DMS153 treated with DMSO at 0.1 percent for 48 hours (cell line): Measurements from ENCODE around the gene ZDHHC24.

Experiments
- DNase-seq: peaks from one replicate; lab custom pipeline; 2025; ENCODE audit not compliant: unreplicated experiment; lab: John Stamatoyannopoulos, UW

Gene ZDHHC24

GRCh38 chr11:66566221-66566620, 20.4 kb upstream of the ZDHHC24 start:
- no peak for DNase-seq

- DNase-seq = no peak
Measured at GRCh38 chr11:66564984-66565383, 19.1 kb upstream of the ZDHHC24 start.

GRCh38 chr11:66564538-66564937, 18.7 kb upstream of the ZDHHC24 start:
- DNase-seq = no peak

DNA sequence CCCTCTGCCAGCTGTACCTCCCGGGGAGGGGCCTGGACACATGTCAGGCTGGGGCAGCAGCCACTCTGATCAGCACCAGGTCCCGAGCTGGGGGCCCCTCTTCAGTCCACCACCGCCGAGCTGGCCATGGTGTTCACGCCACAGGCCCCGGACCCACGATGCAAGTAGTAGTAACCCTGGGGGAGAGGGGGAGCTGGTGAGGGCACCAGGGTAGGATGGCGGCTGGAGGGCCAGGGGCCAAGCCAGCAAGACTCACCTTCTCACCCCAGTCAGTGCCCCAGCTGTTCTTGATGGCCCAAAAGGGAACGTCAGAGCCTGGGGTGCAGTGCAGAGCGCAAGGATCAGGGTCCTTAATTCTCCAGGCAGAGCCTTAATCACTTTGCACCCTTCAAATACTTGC, 18.0 kb upstream of the ZDHHC24 start:
- no peak for DNase-seq

- DNase-seq = no peak
Measured at GRCh38 chr11:66562907-66563583, 17.2 kb upstream of the ZDHHC24 start.

DNA sequence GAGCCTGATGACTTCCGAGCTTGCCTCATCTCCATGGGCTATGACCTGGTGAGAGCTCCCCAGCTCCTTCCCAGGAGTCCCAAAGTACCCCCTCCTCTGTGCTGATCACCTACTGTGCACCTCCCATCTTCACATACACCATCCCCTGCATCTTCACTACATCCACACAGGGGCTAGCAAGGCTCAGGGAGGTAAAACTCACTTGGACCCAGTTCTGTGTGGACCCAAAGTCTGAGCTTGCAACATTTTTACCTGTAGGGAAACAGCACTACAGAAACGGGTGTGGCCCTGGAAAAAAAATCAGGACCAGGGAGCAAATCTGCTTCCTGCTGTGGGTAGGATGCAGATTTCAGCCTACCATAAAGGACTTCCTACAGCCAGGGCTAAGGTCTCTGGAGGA, 16.4 kb upstream of the ZDHHC24 start:
- DNase-seq = no peak

DNA sequence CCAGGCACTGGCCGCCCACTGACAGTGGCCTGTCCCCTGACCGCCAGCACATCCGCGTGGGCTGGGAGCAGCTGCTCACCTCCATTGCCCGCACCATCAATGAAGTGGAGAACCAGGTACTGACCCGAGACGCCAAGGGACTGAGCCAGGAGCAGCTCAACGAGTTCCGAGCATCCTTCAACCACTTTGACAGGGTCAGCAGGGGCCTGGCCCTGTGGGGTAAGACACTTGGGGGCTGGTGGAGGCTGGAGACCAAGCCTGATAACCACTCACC, 16.1 kb upstream of the ZDHHC24 start:
- no peak for DNase-seq

GRCh38 chr11:66561178-66561974, 15.5 kb upstream of the ZDHHC24 start:
- no peak for DNase-seq

- no peak for DNase-seq
Measured at GRCh38 chr11:66559866-66560676, 14.2 kb upstream of the ZDHHC24 start.

- DNase-seq = no peak
Measured at GRCh38 chr11:66559142-66559865, 13.5 kb upstream of the ZDHHC24 start.

DNA sequence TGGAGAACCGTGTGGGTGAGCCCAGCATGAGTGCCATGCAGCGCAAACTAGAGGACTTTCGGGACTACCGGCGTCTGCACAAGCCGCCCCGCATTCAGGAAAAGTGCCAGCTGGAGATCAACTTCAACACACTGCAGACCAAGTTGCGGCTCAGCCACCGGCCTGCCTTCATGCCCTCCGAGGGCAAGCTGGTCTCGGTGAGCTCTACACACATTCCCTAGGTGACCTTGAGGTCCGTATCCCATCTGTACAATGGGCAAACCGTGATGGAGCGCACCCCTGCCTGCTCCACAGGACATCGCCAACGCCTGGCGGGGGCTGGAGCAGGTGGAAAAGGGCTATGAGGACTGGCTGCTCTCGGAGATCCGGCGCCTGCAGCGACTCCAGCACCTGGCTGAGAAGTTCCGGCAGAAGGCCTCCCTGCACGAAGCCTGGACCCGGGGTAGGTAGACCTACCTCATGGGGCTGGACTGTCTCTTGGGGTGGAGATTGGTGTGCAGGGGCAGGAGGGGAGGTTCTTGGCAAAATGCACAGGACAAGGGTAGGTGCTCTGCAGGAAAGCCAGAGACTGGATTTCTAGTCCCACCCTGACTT, 12.0 kb upstream of the ZDHHC24 start:
- DNase-seq = no peak

- DNase-seq = no peak
Measured at GRCh38 chr11:66556086-66556485, 10.2 kb upstream of the ZDHHC24 start.

DNA sequence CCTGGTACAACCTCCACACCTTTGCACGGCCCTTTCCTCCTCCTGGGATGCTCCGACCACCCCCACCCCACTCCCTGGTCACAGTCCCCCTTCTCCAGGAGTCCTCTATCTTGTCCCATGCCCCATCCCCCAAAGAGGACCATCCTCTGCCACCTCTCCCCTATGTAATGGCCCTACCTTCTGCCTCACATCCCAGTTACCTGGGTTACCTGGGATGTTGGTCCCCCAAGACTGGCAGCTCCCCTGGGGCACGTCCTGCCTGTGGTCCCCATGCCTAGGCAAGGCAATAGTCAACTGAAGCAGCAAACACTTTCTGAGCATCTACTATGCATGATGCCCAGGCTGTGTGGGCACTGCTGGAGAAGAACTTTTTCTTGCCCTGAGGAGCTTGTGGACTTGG, 9.6 kb upstream of the ZDHHC24 start:
- DNase-seq = no peak

DNA sequence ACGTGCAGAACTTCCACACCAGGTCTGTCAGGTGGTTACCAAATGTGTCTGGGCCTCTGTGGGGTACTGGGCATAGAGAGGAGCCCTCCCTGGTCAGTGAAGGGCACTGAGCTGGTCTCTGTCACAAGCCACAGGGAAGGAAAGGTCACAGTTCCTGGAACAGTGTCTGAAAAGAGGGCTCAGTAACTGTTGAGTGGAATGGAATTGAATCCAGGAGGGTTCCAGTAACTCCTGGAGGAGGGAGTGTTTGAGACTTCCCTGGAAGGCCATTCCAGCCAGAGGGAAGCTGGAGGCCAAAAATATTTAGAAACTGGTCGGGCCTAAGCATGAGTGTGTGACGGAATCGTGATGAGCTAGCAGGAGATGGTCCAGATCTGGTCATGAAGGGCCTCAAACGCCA, 8.8 kb upstream of the ZDHHC24 start:
- no peak for DNase-seq

GRCh38 chr11:66550887-66551286, 5.0 kb upstream of the ZDHHC24 start:
- no peak for DNase-seq

DNA sequence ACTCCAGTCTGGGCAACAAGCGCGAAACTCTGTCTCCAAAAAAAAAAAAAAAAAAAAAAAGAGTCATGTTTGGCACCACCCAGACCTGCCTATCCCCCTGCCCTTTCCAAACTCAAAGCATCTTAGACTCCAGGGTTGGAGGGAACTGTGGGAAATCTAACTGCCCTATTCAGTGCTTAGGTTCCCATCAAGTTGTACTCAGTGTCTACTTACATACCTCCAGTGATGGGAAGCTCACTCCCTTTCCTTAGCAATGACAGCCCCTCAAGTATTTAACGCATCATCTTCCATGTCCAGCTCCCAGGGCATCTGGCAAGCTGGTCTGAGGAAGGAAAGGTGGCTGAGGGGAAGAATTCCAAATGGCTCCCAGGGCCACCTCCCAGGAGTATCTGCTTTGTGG, 3.8 kb upstream of the ZDHHC24 start:
- DNase-seq = no peak

GRCh38 chr11:66548774-66549630, 3.2 kb upstream of the ZDHHC24 start:
- DNase-seq = no peak

- no peak for DNase-seq
Measured at GRCh38 chr11:66548041-66548440, 2.2 kb upstream of the ZDHHC24 start.

DNA sequence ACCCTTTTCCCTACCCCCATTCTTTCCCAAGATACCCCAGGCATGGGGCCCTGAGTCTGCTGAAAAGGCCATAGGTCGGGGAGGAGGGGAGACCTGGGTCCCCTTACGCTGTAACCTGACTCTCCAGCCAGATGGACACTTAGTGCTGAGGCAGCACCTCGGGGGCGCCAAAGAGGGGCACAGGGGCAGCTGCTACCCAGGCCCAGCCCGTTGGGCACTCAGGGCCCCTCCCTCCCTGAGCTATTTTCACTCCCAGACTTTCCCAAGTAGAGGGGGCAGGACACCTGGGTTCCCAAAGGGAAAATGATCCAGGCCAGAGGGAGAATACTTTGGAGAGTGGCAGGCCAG, 1.8 kb upstream of the ZDHHC24 start:
- no peak for DNase-seq

- no peak for DNase-seq
Measured at GRCh38 chr11:66546966-66547661, 1.3 kb upstream of the ZDHHC24 start.
